ENCODE measurements around the gene SCYL2.

DNA sequence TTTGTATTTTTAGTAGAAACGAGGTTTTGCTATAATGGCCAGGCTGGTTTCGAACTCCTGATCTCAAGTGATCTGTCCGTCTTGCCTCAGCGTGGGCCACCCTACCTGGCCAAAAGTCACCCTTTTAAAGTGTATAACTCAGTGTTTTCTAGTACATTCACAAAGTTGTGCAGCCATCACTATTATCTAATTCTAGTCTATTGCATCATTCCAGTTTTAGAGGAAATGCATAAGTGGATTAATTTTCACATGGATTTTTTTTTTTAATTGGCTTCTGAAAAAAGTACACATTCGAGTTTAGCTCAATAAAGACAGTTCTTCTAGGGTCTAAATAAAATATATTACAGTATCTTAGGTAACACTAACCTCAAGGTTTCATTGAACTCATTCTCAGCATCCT, 3.8 kb upstream of the SCYL2 start:
- TF ChIP-seq, protein P1, sequence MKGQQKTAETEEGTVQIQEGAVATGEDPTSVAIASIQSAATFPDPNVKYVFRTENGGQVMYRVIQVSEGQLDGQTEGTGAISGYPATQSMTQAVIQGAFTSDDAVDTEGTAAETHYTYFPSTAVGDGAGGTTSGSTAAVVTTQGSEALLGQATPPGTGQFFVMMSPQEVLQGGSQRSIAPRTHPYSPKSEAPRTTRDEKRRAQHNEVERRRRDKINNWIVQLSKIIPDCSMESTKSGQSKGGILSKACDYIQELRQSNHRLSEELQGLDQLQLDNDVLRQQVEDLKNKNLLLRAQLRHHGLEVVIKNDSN (IDR thresholded peaks at IDR 0.05): no peak
- no peak for TF ChIP-seq REST (IDR thresholded peaks at IDR 0.05; ENCODE audit: low read depth)
- TF ChIP-seq FOXM1 (IDR thresholded peaks at IDR 0.05; ENCODE audit: borderline replicate concordance, low read depth): no peak
- TF ChIP-seq TAF1 (IDR thresholded peaks at IDR 0.05; ENCODE audit: low read depth): no peak
- no peak for TF ChIP-seq MAX (IDR thresholded peaks at IDR 0.05)
- TF ChIP-seq RAD21 (IDR thresholded peaks at IDR 0.05; ENCODE audit: low read depth): no peak
- no peak for TF ChIP-seq TEAD4 (IDR thresholded peaks at IDR 0.05)
- no peak for TF ChIP-seq EP300 (IDR thresholded peaks at IDR 0.05; ENCODE audit: borderline replicate concordance)
